GM12878 (cell line): Measurements from ENCODE around the gene SPRY1. TPM values are rescaled to one million over a fixed set of nuclear protein-coding genes. Genes with fewer than 3 reads are reported as not detected.
A peak's percentile ranks its signal among the peaks of the same experiment; 100 is the strongest.

Experiments used
- ATAC-seq: fragments of 200-7000 bp; cut with Tn5 transposase; 3 replicates; pipeline ENCODE4 v1.9.1; 2020; ENCODE audit warnings: mild to moderate bottlenecking, moderate library complexity
- BruUV-seq: library from RNA; stranded (reverse); fragments of 400-500 nt; replicated peaks from 2 replicates; lab custom pipeline; 2021; lab: Mats Ljungman, UMichigan
- CTCF ChIA-PET: fragments of 300-600 bp; sonication (Branson Sonifier 250); formaldehyde crosslinking; extraction: SDS; loops from one replicate; lab custom pipeline; 2021; ENCODE audit warnings: inconsistent platforms; lab: Yijun Ruan, JAX
- POLR2A ChIA-PET: fragments of 350-600 bp; formaldehyde crosslinking; extraction: SDS; loops from one replicate; lab custom pipeline; 2021; ENCODE audit warnings: inconsistent platforms; lab: Charles Lee
- RAD21 ChIA-PET: fragments of 300-600 bp; sonication (Branson Sonifier 250); formaldehyde crosslinking; loops from one replicate; lab custom pipeline; 2023; ENCODE audit warnings: antibody characterized with exemption; ENCODE audit not compliant: unreplicated experiment; lab: Charles Lee
- SMC1A ChIA-PET: fragments of 300-600 bp; sonication (Branson Sonifier 250); formaldehyde crosslinking; loops from one replicate; lab custom pipeline; 2023; ENCODE audit not compliant: unreplicated experiment, uncharacterized antibody; lab: Charles Lee
- DNase-seq: peaks from one replicate; pipeline ENCODE4 v3.0.0-alpha.2; 2011; ENCODE audit warnings: low read depth, low spot score
- FAIRE-seq: peaks from 3 replicates; lab custom pipeline; 2011; peaks lifted over from hg19 to GRCh38; lab: Jason Lieb, UNC
- H2AFZ ChIP-seq: 2 replicates; pipeline ENCODE4 v1.6.0; 2011; ENCODE audit warnings: low read depth, low read length, control low read depth; ENCODE audit not compliant: control insufficient read depth
- H3K27ac ChIP-seq: 2 replicates; pipeline ENCODE4 v1.5.1; 2011; ENCODE audit warnings: control low read depth; ENCODE audit not compliant: control insufficient read depth, insufficient read depth
- H3K27me3 ChIP-seq, 2 experiments: replicated peaks in 1 of 2; 2 replicates each; pipeline versions ENCODE4 v1.6.0 to v1.6.1; 2011; ENCODE audit warnings: low read length in 1 of 2; ENCODE audit not compliant: control insufficient read depth in 2 of 2, insufficient read depth in 2 of 2
- H3K36me3 ChIP-seq, 2 experiments: 2 replicates each; pipeline ENCODE4 v1.5.1; 2011; ENCODE audit warnings: low read length in 1 of 2; ENCODE audit not compliant: control insufficient read depth in 2 of 2, insufficient read depth in 2 of 2
- H3K4me1 ChIP-seq: 2 replicates; pipeline ENCODE4 v1.6.1; 2011; ENCODE audit warnings: mild to moderate bottlenecking, low read length, moderate library complexity, mixed read lengths; ENCODE audit not compliant: control insufficient read depth, insufficient read depth
- H3K4me2 ChIP-seq: 2 replicates; pipeline ENCODE4 v1.6.0; 2011; ENCODE audit warnings: control low read depth; ENCODE audit not compliant: control insufficient read depth, insufficient read depth
- H3K4me3 ChIP-seq: fragments of 200-600 bp; sonication (generic); 2 replicates; pipeline ENCODE4 v1.5.1; 2016
- H3K79me2 ChIP-seq: 2 replicates; pipeline ENCODE4 v1.6.0; 2011; ENCODE audit warnings: low read length; ENCODE audit not compliant: control insufficient read depth, insufficient read depth
- H3K9ac ChIP-seq: 2 replicates; pipeline ENCODE4 v1.8.0; 2011; ENCODE audit warnings: low read length, control low read depth, mixed read lengths; ENCODE audit not compliant: control insufficient read depth, insufficient read depth
- H3K9me3 ChIP-seq: replicated peaks from 3 replicates; pipeline ENCODE4 v1.5.1; 2011; ENCODE audit warnings: mild to moderate bottlenecking, low read length; ENCODE audit not compliant: control insufficient read depth, insufficient read depth
- H4K20me1 ChIP-seq: 2 replicates; pipeline ENCODE4 v1.6.0; 2011; ENCODE audit not compliant: control insufficient read depth, insufficient read depth
- ATF7 ChIP-seq: fragments of 450-650 bp; IDR thresholded peaks from 2 replicates; pipeline ENCODE4 v1.6.1; 2016; ENCODE audit warnings: low read depth, mild to moderate bottlenecking
- CUX1 ChIP-seq: IDR thresholded peaks from 2 replicates; pipeline ENCODE4 v1.6.1; 2012; ENCODE audit warnings: improper control_type of control experiment, low read depth, low read length; ENCODE audit not compliant: insufficient replicate concordance
- GATAD2B ChIP-seq: fragments of 450-650 bp; conservative IDR thresholded peaks from 2 replicates; pipeline ENCODE4 v1.6.1; 2017; ENCODE audit warnings: low read depth, mild to moderate bottlenecking, moderate library complexity
- HDGF ChIP-seq: fragments of 450-650 bp; IDR thresholded peaks from 2 replicates; pipeline ENCODE4 v1.6.1; 2016; ENCODE audit warnings: antibody characterized with exemption
- HSF1 ChIP-seq: fragments of 150-350 bp; IDR thresholded peaks from 2 replicates; pipeline ENCODE4 v1.6.1; 2014; ENCODE audit warnings: mild to moderate bottlenecking, low read depth, low read length
- IKZF1 ChIP-seq: fragments of 450-650 bp; conservative IDR thresholded peaks from 2 replicates; pipeline ENCODE4 v1.6.1; 2017; ENCODE audit warnings: antibody characterized with exemption, mild to moderate bottlenecking
- MTA2 ChIP-seq: fragments of 450-650 bp; IDR thresholded peaks from 2 replicates; pipeline ENCODE4 v1.6.1; 2016; ENCODE audit warnings: low read depth, mild to moderate bottlenecking, moderate library complexity
- NR2C2 ChIP-seq: IDR thresholded peaks from 2 replicates; pipeline ENCODE4 v1.6.1; 2011; ENCODE audit warnings: borderline replicate concordance, low read depth; ENCODE audit not compliant: control insufficient read depth, insufficient read length
- POU2F2 ChIP-seq: IDR thresholded peaks from 3 replicates; pipeline ENCODE4 v1.6.1; 2011; ENCODE audit warnings: low read depth, mild to moderate bottlenecking, low read length, borderline replicate concordance
- RFX5 ChIP-seq: IDR thresholded peaks from 2 replicates; pipeline ENCODE4 v1.6.1; 2011; ENCODE audit warnings: low read depth, low read length, improper control_type of control experiment
- SKIL ChIP-seq: fragments of 450-650 bp; IDR thresholded peaks from 2 replicates; pipeline ENCODE4 v1.6.1; 2017; ENCODE audit warnings: mild to moderate bottlenecking, low read depth, inconsistent platforms; ENCODE audit not compliant: poor library complexity, severe bottlenecking
- SMC3 ChIP-seq: IDR thresholded peaks from 2 replicates; pipeline ENCODE4 v1.6.1; 2011; ENCODE audit warnings: low read length, improper control_type of control experiment, borderline replicate concordance
- SUPT20H ChIP-seq: IDR thresholded peaks from 2 replicates; pipeline ENCODE4 v1.6.1; 2011; ENCODE audit warnings: low read depth, mild to moderate bottlenecking, low read length, moderate library complexity, borderline replicate concordance; ENCODE audit not compliant: control insufficient read depth
- WRNIP1 ChIP-seq: IDR thresholded peaks from 2 replicates; pipeline ENCODE4 v1.6.1; 2011; ENCODE audit warnings: low read depth, low read length, improper control_type of control experiment, borderline replicate concordance
- WGBS: methylation state at CpG from one replicate; pipeline ENCODE4 v1.1.6; 2016; ENCODE audit warnings: low lambda C conversion rate; ENCODE audit not compliant: insufficient replicate concordance, insufficient coverage; ENCODE audit errors: missing lambda C conversion rate; 5-methylcytosine and 5-hydroxymethylcytosine counted together
- in situ Hi-C: fragments of 300-500 bp; cut with MboI; formaldehyde crosslinking; loops from 9 replicates; pipeline ENCODE4 v1.14.3; 2018; ENCODE audit warnings: mixed read lengths
- intact Hi-C: fragments of 100-400 bp; cut with micrococcal nuclease; formaldehyde crosslinking; loops from one replicate; pipeline ENCODE4 v1.14.2; 2022; ENCODE audit not compliant: unreplicated experiment
- polyA plus RNA-seq, 11 experiments: library from polyadenylated mRNA; depleted of rRNA in 4 of 11; unstranded in 6 of 11; stranded (reverse) in 5 of 11; fragments of >200 nt; fragmentation: Nextera tagmentation in 4 of 11; fragmentation: Illumina TruSeq in 1 of 11; extraction: Ambion mirVana in 4 of 11; extraction: Trizol in 1 of 11; gene quantifications; 1 replicate in 1 of 11; 2 replicates in 10 of 11; pipeline versions ENCODE4 v1.2.1 to v1.2.3, GENCODE V29; 2011 to 2016; ENCODE audit warnings: inconsistent platforms in 2 of 11, missing spikeins in 2 of 11, low read depth in 1 of 11
- total RNA-seq, 4 experiments: library from RNA; depleted of rRNA in 3 of 4; stranded (reverse); fragments of >200 nt in 3 of 4; fragmentation: Illumina TruSeq in 1 of 4; extraction: Trizol in 1 of 4; gene quantifications; 2 replicates each; pipeline versions ENCODE4 v1.2.1 to v1.2.3, GENCODE V29; 2013 to 2021

SPRY1 gene
- total and polyA plus RNA-seq, 10 of the 15 experiments (the other 5 are each of a cell fraction or from before 2014, with no cell fraction given) = 0.05 to 5.7 (median 0.23) TPM; not detected in 2

- SMC1A ChIA-PET = interaction anchor here (1.0 to 2.1 kb wide), 12 partner anchors 9 to 144 kb away, joined by 3 to 12 read pairs (median 4); no protein-coding TSS in a partner anchor
- Histone ChIP-seq H3K4me2 (peak overlapping the region; percentile 49; the same call in 1 of the 2 replicates), H3K79me2 (no peaks in the 10 kb centered on the region), H3K27ac (peak overlapping the region; percentile 43; the same call in 1 of the 2 replicates), H3K9ac (no peak overlapping the region), H3K4me3 (peak overlapping the region; percentile 29; the same call in 1 of the 2 replicates), H3K9me3 (no peaks in the 10 kb centered on the region), H3K36me3 (no peaks in the 10 kb centered on the region), H2AFZ (peak overlapping the region; percentile 55), H3K4me1 (peaks cover 7% of the 10 kb centered on the region), H3K27me3 (no peaks in the 10 kb centered on the region), H4K20me1 (no peaks in the 10 kb centered on the region)
- ATAC-seq (peak; percentile 93), DNase-seq (peak; percentile 45), FAIRE-seq (no peak)
- POLR2A ChIA-PET = interaction anchor here (1.2 kb wide), 1 partner anchor 31 kb away, joined by 3 read pairs; no protein-coding TSS in a partner anchor
- intact Hi-C loops (loop anchor here (2.0 to 5.0 kb wide), 2 partner anchors 46 to 143 kb away; no protein-coding TSS in a partner anchor), in situ Hi-C loops (no loop called here)
- CTCF ChIA-PET = interaction anchor here (0.7 to 1.8 kb wide), 4 partner anchors 8 to 47 kb away, joined by 3 to 6 read pairs (median 3); no protein-coding TSS in a partner anchor
- RAD21 ChIA-PET = interaction anchor here (0.7 to 2.1 kb wide), 11 partner anchors 22 to 217 kb away, joined by 3 to 11 read pairs (median 4); partner anchors contain the start of gene SPRY1
- no TSS peak for BruUV-seq
- WGBS = 13% methylated on average over 10 of the region's 10 CpGs
- TF ChIP-seq SUPT20H = no peak
- no peak for TF ChIP-seq WRNIP1
- TF ChIP-seq MTA2 = 0 out of 2 replicates have a peak, but pooled peaks have one; percentile 41
- TF ChIP-seq POU2F2 = peak; percentile 39; the same call in 1 of the 3 replicates
- TF ChIP-seq GATAD2B = no peak
- no peak for TF ChIP-seq ATF7
- TF ChIP-seq CUX1 = no peak
- TF ChIP-seq SKIL = peak; percentile 49
- no peak for TF ChIP-seq HSF1
- no peak for TF ChIP-seq RFX5
- TF ChIP-seq SMC3 = no peak
- peak; percentile 51 for TF ChIP-seq IKZF1
- TF ChIP-seq HDGF = 0 out of 2 replicates have a peak, but pooled peaks have one; percentile 14
- no peak for TF ChIP-seq NR2C2
These were observed 47.7 kb downstream of the SPRY1 start for GRCh38 chr4:123444290-123444731.
